ENCODE measurements around the gene ENTPD2. TPM values are rescaled to one million over a fixed set of nuclear protein-coding genes. Genes with fewer than 3 reads are reported as not detected.

The ENTPD2 gene
- total and polyA plus RNA-seq, 9 of the 15 experiments (the other 6 are each of a cell fraction or from before 2014, with no cell fraction given), result 0.04 to 0.60 (median 0.14) TPM; not detected in 4

DNA sequence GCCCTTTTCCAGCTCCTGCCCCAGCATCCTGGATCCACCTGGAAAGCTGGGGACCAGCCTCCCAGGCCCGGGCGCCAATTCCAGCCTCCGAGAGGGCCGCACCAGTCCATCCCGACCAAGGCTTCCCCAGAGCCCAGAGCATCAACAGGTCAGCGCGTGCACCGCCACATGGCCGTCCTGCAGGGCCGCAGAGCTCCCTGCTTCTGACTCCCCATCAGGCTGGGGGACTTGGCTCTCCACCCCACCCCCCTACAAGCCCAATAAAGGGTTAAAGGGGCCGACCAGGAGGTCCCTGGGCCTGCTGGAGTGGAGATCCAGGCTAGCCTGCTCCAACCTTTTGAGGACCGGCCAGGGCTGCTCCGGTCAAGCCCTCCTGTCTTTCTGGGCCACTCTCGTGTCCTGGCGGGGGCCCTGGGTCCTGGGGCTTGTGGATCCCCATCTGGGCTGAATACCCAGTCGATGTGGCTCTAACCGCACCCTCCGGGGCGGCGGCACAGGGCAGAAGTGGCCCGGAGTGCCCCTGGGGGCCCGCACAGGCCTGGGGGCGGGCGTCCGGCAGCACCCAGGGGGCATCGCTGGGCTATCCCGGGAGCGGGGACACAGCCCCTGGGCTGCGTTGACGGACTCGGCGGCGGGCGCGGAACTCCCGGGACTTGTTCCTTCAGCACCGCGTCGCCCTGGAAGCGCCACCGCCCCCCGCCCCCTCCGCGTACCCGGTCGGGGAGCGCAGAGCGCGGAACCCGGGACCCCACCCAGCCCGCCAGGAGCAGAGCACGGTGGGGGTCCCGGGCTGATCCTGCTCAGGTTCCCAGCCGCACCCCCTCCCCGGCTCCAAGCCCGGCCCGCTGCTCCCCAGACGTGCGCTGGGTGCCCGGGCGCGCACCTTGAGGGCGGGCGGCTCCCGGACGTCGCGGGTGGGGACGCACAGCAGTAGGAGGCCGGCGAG, 590 bp downstream of the ENTPD2 start:
- Histone ChIP-seq H3K4me2 (ENCODE audit: insufficient read depth, low read length) (peak overlapping the region; percentile 37; the same call in 1 of the 2 replicates), H3K9ac (ENCODE audit: insufficient read depth in 1 of 2, low read depth in 2 of 2, low read length in 2 of 2) (peak overlapping the region in 1 of 2 experiments; percentile 85; a peak in 2 of 4 replicates), H2AFZ (ENCODE audit: low read depth, low read length) (peak overlapping the region; percentile 55), H3K9me1 (ENCODE audit: control insufficient read depth, insufficient read depth, low read length) (peaks cover 2% of the 10 kb centered on the region), H3K9me3 (replicated peaks; ENCODE audit: control insufficient read depth, insufficient read depth, low read depth, low read length) (no peaks in the 10 kb centered on the region), H3K27me3 (ENCODE audit: control insufficient read depth in 2 of 2, insufficient read depth in 2 of 2, low read length in 2 of 2) (no peaks in the 10 kb centered on the region), H4K20me1 (replicated peaks; ENCODE audit: control insufficient read depth, insufficient read depth, low read length) (peaks cover 14% of the 10 kb centered on the region), H3K79me2 (ENCODE audit: control insufficient read depth, insufficient read depth, low read length) (no peaks in the 10 kb centered on the region), H3K4me3 (peak overlapping the region; percentile 40), H3K4me1 (replicated peaks in 1 of 2; ENCODE audit: control insufficient read depth in 2 of 2, insufficient read depth in 2 of 2, low read length in 2 of 2) (peaks cover 2 to 73% of the 10 kb centered on the region in 2 experiments; a peak in 3 of 5 replicates), H3K27ac (ENCODE audit: extremely low read depth, low read depth, low read length) (no peak overlapping the region), H3K36me3 (ENCODE audit: control insufficient read depth, insufficient read depth, low read length) (no peaks in the 10 kb centered on the region)
- no TSS peak for BruUV-seq (replicated peaks)
- ChIA-PET POLR2A (interaction anchor here (0.5 to 1.1 kb wide), 4 partner anchors 15 to 212 kb away, joined by 3 to 4 read pairs (median 4); no protein-coding TSS in a partner anchor), CTCF (ENCODE audit: low intra/inter-chr PET ratio) (no interaction called here)
- TF ChIP-seq TBP (optimal IDR thresholded peaks at IDR 0.05; ENCODE audit: low read depth, low read length), result no peak
- TF ChIP-seq, protein P1, sequence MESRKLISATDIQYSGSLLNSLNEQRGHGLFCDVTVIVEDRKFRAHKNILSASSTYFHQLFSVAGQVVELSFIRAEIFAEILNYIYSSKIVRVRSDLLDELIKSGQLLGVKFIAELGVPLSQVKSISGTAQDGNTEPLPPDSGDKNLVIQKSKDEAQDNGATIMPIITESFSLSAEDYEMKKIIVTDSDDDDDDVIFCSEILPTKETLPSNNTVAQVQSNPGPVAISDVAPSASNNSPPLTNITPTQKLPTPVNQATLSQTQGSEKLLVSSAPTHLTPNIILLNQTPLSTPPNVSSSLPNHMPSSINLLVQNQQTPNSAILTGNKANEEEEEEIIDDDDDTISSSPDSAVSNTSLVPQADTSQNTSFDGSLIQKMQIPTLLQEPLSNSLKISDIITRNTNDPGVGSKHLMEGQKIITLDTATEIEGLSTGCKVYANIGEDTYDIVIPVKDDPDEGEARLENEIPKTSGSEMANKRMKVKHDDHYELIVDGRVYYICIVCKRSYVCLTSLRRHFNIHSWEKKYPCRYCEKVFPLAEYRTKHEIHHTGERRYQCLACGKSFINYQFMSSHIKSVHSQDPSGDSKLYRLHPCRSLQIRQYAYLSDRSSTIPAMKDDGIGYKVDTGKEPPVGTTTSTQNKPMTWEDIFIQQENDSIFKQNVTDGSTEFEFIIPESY (CRISPR knock-in tag; IDR thresholded peaks at IDR 0.05), result peak; percentile 71; the same call in 1 of the 2 replicates
- TF ChIP-seq, protein P2, sequence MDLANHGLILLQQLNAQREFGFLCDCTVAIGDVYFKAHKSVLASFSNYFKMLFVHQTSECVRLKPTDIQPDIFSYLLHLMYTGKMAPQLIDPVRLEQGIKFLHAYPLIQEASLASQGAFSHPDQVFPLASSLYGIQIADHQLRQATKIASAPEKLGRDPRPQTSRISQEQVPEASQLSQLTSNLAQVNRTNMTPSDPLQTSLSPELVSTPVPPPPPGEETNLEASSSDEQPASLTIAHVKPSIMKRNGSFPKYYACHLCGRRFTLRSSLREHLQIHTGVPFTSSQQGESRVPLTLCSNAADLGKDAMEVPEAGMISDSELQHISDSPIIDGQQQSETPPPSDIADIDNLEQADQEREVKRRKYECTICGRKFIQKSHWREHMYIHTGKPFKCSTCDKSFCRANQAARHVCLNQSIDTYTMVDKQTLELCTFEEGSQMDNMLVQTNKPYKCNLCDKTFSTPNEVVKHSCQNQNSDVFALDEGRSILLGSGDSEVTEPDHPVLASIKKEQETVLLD (IDR thresholded peaks at IDR 0.05), result no peak
- peak; percentile 30 for TF ChIP-seq PCBP1 (IDR thresholded peaks at IDR 0.05; ENCODE audit: low read depth, low read length, poor library complexity, severe bottlenecking)
- FAIRE-seq (no peak), ATAC-seq (peak; percentile 37; the same call in 2 of the 3 replicates), DNase-seq (ENCODE audit: extremely low read depth in 1 of 4, low spot score in 3 of 4) (no peak)
- WGBS (ENCODE audit: insufficient coverage, low coverage, missing lambda C conversion rate), result 22% methylated on average over 35 of the region's 71 CpGs
- intact Hi-C loops (cut with micrococcal nuclease), result loop anchor here (5.0 kb wide), 1 partner anchor 64 kb away; no protein-coding TSS in a partner anchor
- in situ Hi-C loops (cut with MboI), result no loop called here

Measured in K562 (cell line).